IMR-90 (cell line): ENCODE data around the gene TAGLN2. TPM values are rescaled to one million over a fixed set of nuclear protein-coding genes. Genes with fewer than 3 reads are reported as not detected.

ENCODE experiments used
- ATAC-seq: fragments of 200-7000 bp; cut with Tn5 transposase; 2 replicates; pipeline ENCODE4 v1.9.1; 2020; ENCODE audit warnings: low read depth, mild to moderate bottlenecking, moderate library complexity
- BruUV-seq: library from RNA; stranded (reverse); fragments of 400-500 nt; replicated peaks from 2 replicates; lab custom pipeline; 2021; lab: Mats Ljungman, UMichigan
- CTCF ChIA-PET: fragments of 300-600 bp; formaldehyde crosslinking; extraction: SDS; loops from one replicate; lab custom pipeline; 2021; ENCODE audit warnings: antibody characterized with exemption; lab: Yijun Ruan, JAX
- POLR2A ChIA-PET: fragments of 300-600 bp; sonication (Branson Sonifier 250); formaldehyde crosslinking; loops from one replicate; lab custom pipeline; 2022; ENCODE audit warnings: antibody characterized with exemption; ENCODE audit not compliant: unreplicated experiment; lab: Charles Lee
- DNase-seq: peaks from one replicate; pipeline ENCODE4 v3.0.0; 2013
- H2AFZ ChIP-seq: replicated peaks from 2 replicates; pipeline ENCODE3; 2013; ENCODE audit warnings: low read length, mild to moderate bottlenecking; ENCODE audit not compliant: poor library complexity
- H2AK5ac ChIP-seq: 2 replicates; pipeline ENCODE4 v1.6.1; 2013; ENCODE audit warnings: low read depth, low read length, inconsistent platforms
- H2AK9ac ChIP-seq: replicated peaks from 2 replicates; pipeline ENCODE3; 2013; ENCODE audit warnings: mild to moderate bottlenecking, low read depth, low read length, moderate library complexity; ENCODE audit not compliant: poor library complexity
- H2BK120ac ChIP-seq: 2 replicates; pipeline ENCODE4 v1.6.1; 2013; ENCODE audit warnings: low read depth, low read length, inconsistent platforms
- H2BK15ac ChIP-seq: 3 replicates; pipeline ENCODE4 v1.6.1; 2013; ENCODE audit warnings: low read depth, low read length, inconsistent platforms
- H2BK20ac ChIP-seq: 2 replicates; pipeline ENCODE4 v1.6.1; 2013; ENCODE audit warnings: low read depth, mild to moderate bottlenecking, inconsistent platforms, low read length, moderate library complexity
- H2BK5ac ChIP-seq: 2 replicates; pipeline ENCODE4 v1.6.1; 2013; ENCODE audit warnings: mild to moderate bottlenecking, low read depth, low read length, inconsistent platforms; ENCODE audit not compliant: poor library complexity, severe bottlenecking
- H3K14ac ChIP-seq: replicated peaks from 2 replicates; pipeline ENCODE4 v1.6.1; 2013; ENCODE audit warnings: low read depth, low read length, inconsistent platforms
- H3K18ac ChIP-seq: 2 replicates; pipeline ENCODE4 v1.6.1; 2013; ENCODE audit warnings: low read depth, low read length, control low read depth
- H3K23ac ChIP-seq: 2 replicates; pipeline ENCODE4 v1.6.1; 2013; ENCODE audit warnings: low read depth, low read length, inconsistent platforms
- H3K27ac ChIP-seq: 2 replicates; pipeline ENCODE4 v1.5.1; 2013; ENCODE audit warnings: mild to moderate bottlenecking, control low read depth, low read length; ENCODE audit not compliant: insufficient read depth
- H3K27me3 ChIP-seq: 2 replicates; pipeline ENCODE4 v1.6.1; 2013; ENCODE audit warnings: low read length; ENCODE audit not compliant: control insufficient read depth, insufficient read depth
- H3K36me3 ChIP-seq: 2 replicates; pipeline ENCODE4 v1.6.1; 2013; ENCODE audit warnings: low read length, mixed read lengths; ENCODE audit not compliant: control insufficient read depth, insufficient read depth
- H3K4ac ChIP-seq: 2 replicates; pipeline ENCODE4 v1.6.1; 2013; ENCODE audit warnings: low read depth, low read length, inconsistent platforms
- H3K4me1 ChIP-seq: 2 replicates; pipeline ENCODE4 v1.6.1; 2013; ENCODE audit warnings: low read length, mixed read lengths; ENCODE audit not compliant: control insufficient read depth, insufficient read depth
- H3K4me2 ChIP-seq: 2 replicates; pipeline ENCODE4 v1.6.1; 2013; ENCODE audit warnings: low read depth, mild to moderate bottlenecking, control low read depth, low read length, moderate library complexity
- H3K4me3 ChIP-seq: 2 replicates; pipeline ENCODE4 v1.5.1; 2013; ENCODE audit warnings: low read depth, mild to moderate bottlenecking, control low read depth, low read length, moderate library complexity; ENCODE audit not compliant: insufficient read depth
- H3K56ac ChIP-seq: 2 replicates; pipeline ENCODE4 v1.6.1; 2013; ENCODE audit warnings: low read length, inconsistent platforms; ENCODE audit not compliant: insufficient read depth; ENCODE audit errors: extremely low read depth
- H3K79me1 ChIP-seq, 2 experiments: 2 replicates each; pipeline ENCODE4 v1.6.1; 2013; ENCODE audit warnings: low read length in 2 of 2, inconsistent platforms in 1 of 2, low read depth in 1 of 2
- H3K9ac ChIP-seq: 2 replicates; pipeline ENCODE4 v1.6.1; 2013; ENCODE audit warnings: low read depth, low read length, control low read depth
- H3K9me1 ChIP-seq: 2 replicates; pipeline ENCODE4 v1.6.1; 2013; ENCODE audit warnings: low read length, inconsistent platforms; ENCODE audit not compliant: insufficient read depth
- H3K9me3 ChIP-seq: 2 replicates; pipeline ENCODE4 v1.6.1; 2013; ENCODE audit warnings: low read length; ENCODE audit not compliant: control insufficient read depth, insufficient read depth
- H4K20me1 ChIP-seq: 2 replicates; pipeline ENCODE4 v1.6.1; 2013; ENCODE audit warnings: low read length, inconsistent platforms; ENCODE audit not compliant: insufficient read depth
- H4K5ac ChIP-seq: 2 replicates; pipeline ENCODE4 v1.6.1; 2013; ENCODE audit warnings: mild to moderate bottlenecking, low read depth, low read length, control low read depth
- H4K8ac ChIP-seq, 2 experiments: 2 replicates each; pipeline ENCODE4 v1.6.1; 2013; ENCODE audit warnings: low read depth in 2 of 2, low read length in 2 of 2, control low read depth in 1 of 2, inconsistent platforms in 1 of 2
- H4K91ac ChIP-seq: 2 replicates; pipeline ENCODE4 v1.6.1; 2013; ENCODE audit warnings: low read depth, low read length, inconsistent platforms; ENCODE audit not compliant: insufficient read depth
- CEBPB ChIP-seq: IDR thresholded peaks from 2 replicates; pipeline ENCODE4 v1.6.1; 2012; ENCODE audit warnings: low read depth, low read length, improper control_type of control experiment
- CHD1 ChIP-seq: IDR thresholded peaks from 2 replicates; pipeline ENCODE4 v1.6.1; 2012; ENCODE audit warnings: low read depth, low read length, improper control_type of control experiment
- CTCF ChIP-seq: conservative IDR thresholded peaks from 2 replicates; pipeline ENCODE4 v1.5.1; 2012; ENCODE audit warnings: mild to moderate bottlenecking, low read depth, low read length, improper control_type of control experiment
- ELK1 ChIP-seq: fragments of 150-350 bp; IDR thresholded peaks from 2 replicates; pipeline ENCODE4 v1.6.1; 2016; ENCODE audit warnings: low read depth, mild to moderate bottlenecking, low read length, moderate library complexity, borderline replicate concordance
- FOS ChIP-seq: fragments of 150-350 bp; IDR thresholded peaks from 2 replicates; pipeline ENCODE4 v1.6.1; 2016; ENCODE audit warnings: low read depth, low read length
- MAFK ChIP-seq: IDR thresholded peaks from 2 replicates; pipeline ENCODE4 v1.6.1; 2012; ENCODE audit warnings: low read depth, low read length, improper control_type of control experiment
- MXI1 ChIP-seq: IDR thresholded peaks from 2 replicates; pipeline ENCODE4 v1.6.1; 2012; ENCODE audit warnings: low read depth, mild to moderate bottlenecking, low read length, moderate library complexity, borderline replicate concordance
- NFE2L2 ChIP-seq: fragments of 150-350 bp; IDR thresholded peaks from 2 replicates; pipeline ENCODE4 v1.6.1; 2016; ENCODE audit warnings: low read depth, mild to moderate bottlenecking, low read length
- RAD21 ChIP-seq: IDR thresholded peaks from 2 replicates; pipeline ENCODE4 v1.6.1; 2012; ENCODE audit warnings: low read length, improper control_type of control experiment
- RCOR1 ChIP-seq: IDR thresholded peaks from 2 replicates; pipeline ENCODE4 v1.6.1; 2012; ENCODE audit warnings: mild to moderate bottlenecking, low read length, improper control_type of control experiment; ENCODE audit not compliant: insufficient replicate concordance
- RFX5 ChIP-seq: IDR thresholded peaks from 2 replicates; pipeline ENCODE4 v1.8.0; 2012; ENCODE audit warnings: low read depth, mild to moderate bottlenecking, low read length, moderate library complexity
- USF2 ChIP-seq: fragments of 150-350 bp; IDR thresholded peaks from 2 replicates; pipeline ENCODE4 v1.6.1; 2017; ENCODE audit warnings: mild to moderate bottlenecking, antibody characterized with exemption, low read length, low read depth
- WGBS, 2 experiments: methylation state at CpG; one replicate each; pipeline versions ENCODE4 v1.1.5 to v1.1.7; 2013; ENCODE audit warnings: missing lambda C conversion rate in 2 of 2; ENCODE audit not compliant: insufficient read length in 1 of 2; ENCODE audit errors: extremely low coverage in 2 of 2; 5-methylcytosine and 5-hydroxymethylcytosine counted together
- dilution Hi-C: fragments of 300-500 bp; cut with HindIII; formaldehyde crosslinking; loops from one replicate; pipeline ENCODE4 v1.14.3; 2018; ENCODE audit warnings: low sequenced_read_pairs; ENCODE audit not compliant: unreplicated experiment
- in situ Hi-C: fragments of 300-500 bp; cut with MboI; formaldehyde crosslinking; loops from 3 replicates; pipeline ENCODE4 v1.14.3; 2019; ENCODE audit warnings: low sequenced_read_pairs, inconsistent platforms, mixed read lengths
- intact Hi-C: fragments of 100-400 bp; cut with micrococcal nuclease; formaldehyde crosslinking; loops from 2 replicates; pipeline ENCODE4 v1.10.0; 2022
- polyA plus RNA-seq, 3 experiments: library from polyadenylated mRNA; depleted of rRNA; stranded (reverse); fragments of >200 nt; gene quantifications; 2 replicates each; pipeline ENCODE4 v1.2.3, GENCODE V29; 2012; ENCODE audit warnings: low replicate concordance in 1 of 3
- total RNA-seq: library from RNA; depleted of rRNA; stranded (reverse); fragments of >200 nt; gene quantifications from 2 replicates; pipeline ENCODE4 v1.2.3, GENCODE V29; 2012

Gene TAGLN2
- total and polyA plus RNA-seq, 2 of the 4 experiments (the other 2 are of a cell fraction): 440 to 634 TPM

- no peak overlapping the region for H3K4me2 ChIP-seq
- H2AFZ ChIP-seq: no peak overlapping the region
- H3K9me1 ChIP-seq: peaks cover 3% of the 10 kb centered on the region; the same call in 1 of the 2 replicates
- no peak overlapping the region for H3K9ac ChIP-seq
- H2AK9ac ChIP-seq: no peak overlapping the region
- no peak overlapping the region for H4K91ac ChIP-seq
- no peak overlapping the region for H2BK120ac ChIP-seq
- no peak overlapping the region for H3K27ac ChIP-seq
- no peak overlapping the region for H2AK5ac ChIP-seq
- H4K5ac ChIP-seq: no peak overlapping the region
- no peak overlapping the region for H3K23ac ChIP-seq
- H3K56ac ChIP-seq: no peak overlapping the region
- H3K79me1 ChIP-seq: no peaks in the 10 kb centered on the region
- ChIA-PET POLR2A (no interaction called here), CTCF (interaction anchor here (0.6 kb wide), 1 partner anchor 227 kb away, joined by 3 read pairs; no protein-coding TSS in a partner anchor)
- no peak overlapping the region for H2BK20ac ChIP-seq
- dilution Hi-C loops (no loop called here), in situ Hi-C loops (no loop called here), intact Hi-C loops (no loop called here)
- no peak overlapping the region for H3K18ac ChIP-seq
- H3K14ac ChIP-seq: no peak overlapping the region
- H4K8ac ChIP-seq: no peak overlapping the region
- H4K20me1 ChIP-seq: no peaks in the 10 kb centered on the region
- TF ChIP-seq RCOR1 (no peak), CHD1 (no peak), MAFK (no peak), CTCF (no peak), USF2 (no peak), CEBPB (no peak), RAD21 (no peak), NFE2L2 (no peak), MXI1 (no peak), FOS (no peak), ELK1 (no peak), RFX5 (no peak)
- WGBS, 2 experiments: no CpG with 5 or more reads among the region's 8 CpGs
- no peaks in the 10 kb centered on the region for H3K9me3 ChIP-seq
- DNase-seq (no peak), ATAC-seq (no peak)
- H2BK15ac ChIP-seq: no peak overlapping the region
- no peaks in the 10 kb centered on the region for H3K4me1 ChIP-seq
- H3K4me3 ChIP-seq: no peak overlapping the region
- BruUV-seq: no TSS peak
- H2BK5ac ChIP-seq: no peak overlapping the region
- H3K4ac ChIP-seq: no peak overlapping the region
- peaks cover 26% of the 10 kb centered on the region for H3K27me3 ChIP-seq
- no peaks in the 10 kb centered on the region; the same call in 1 of the 2 replicates for H3K36me3 ChIP-seq
Observed at GRCh38 chr1:159972443-159973205, 47.3 kb upstream of the TAGLN2 start.
